Kidney glomerular epithelial cell (primary cell): Measurements from ENCODE around the gene KRTAP10-2.
"Not testable (repeated sequence)": the region's sequence is repeated elsewhere in the genome, so short reads cannot be mapped to it uniquely, and the experiment has no call there.

ENCODE experiments used
- DNase-seq: peaks from one replicate; lab custom pipeline; 2025; lab: John Stamatoyannopoulos, UW

Gene KRTAP10-2, protein sequence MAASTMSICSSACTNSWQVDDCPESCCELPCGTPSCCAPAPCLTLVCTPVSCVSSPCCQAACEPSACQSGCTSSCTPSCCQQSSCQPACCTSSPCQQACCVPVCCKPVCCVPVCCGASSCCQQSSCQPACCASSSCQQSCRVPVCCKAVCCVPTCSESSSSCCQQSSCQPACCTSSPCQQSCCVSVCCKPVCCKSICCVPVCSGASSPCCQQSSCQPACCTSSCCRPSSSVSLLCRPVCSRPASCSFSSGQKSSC

DNA sequence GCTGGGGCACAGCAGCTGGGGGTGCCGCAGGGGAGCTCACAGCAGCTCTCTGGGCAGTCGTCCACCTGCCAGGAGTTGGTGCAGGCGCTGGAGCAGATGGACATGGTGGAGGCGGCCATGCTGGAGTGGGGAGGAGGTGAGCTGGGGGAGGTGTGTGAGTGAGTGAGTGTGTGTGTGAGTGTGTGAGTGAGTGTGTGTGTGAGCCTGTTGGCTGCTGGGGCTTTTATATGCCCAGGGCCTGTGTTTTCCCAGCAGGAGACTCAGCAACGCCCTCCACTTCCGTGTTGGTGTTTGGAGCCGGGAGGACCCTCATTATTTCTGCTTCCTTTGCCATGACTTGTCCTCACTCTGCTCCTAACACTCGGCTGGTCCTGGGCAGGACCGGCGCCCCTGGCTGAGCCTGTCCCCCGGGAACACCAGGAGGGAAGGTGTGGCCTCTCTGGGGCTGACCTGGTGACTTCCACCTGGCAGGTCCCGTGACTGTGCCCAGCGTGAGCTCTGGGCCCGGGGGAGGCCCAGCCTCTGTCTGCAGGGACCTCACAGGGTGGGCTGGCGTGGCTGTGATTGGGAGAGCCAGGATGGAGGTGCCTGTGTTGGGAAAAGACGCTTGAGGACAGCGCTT, at the start of gene KRTAP10-2:
Gene KRTAP10-2 (minus strand): TSS at position 166 of the 622 bp plus-strand sequence. CDS start 47 bp downstream, at position 119.
- DNase-seq, result no peak

GRCh38 chr21:44601091-44601490, 49.8 kb upstream of the KRTAP10-2 start:
- DNase-seq, result not testable (repeated sequence)

DNA sequence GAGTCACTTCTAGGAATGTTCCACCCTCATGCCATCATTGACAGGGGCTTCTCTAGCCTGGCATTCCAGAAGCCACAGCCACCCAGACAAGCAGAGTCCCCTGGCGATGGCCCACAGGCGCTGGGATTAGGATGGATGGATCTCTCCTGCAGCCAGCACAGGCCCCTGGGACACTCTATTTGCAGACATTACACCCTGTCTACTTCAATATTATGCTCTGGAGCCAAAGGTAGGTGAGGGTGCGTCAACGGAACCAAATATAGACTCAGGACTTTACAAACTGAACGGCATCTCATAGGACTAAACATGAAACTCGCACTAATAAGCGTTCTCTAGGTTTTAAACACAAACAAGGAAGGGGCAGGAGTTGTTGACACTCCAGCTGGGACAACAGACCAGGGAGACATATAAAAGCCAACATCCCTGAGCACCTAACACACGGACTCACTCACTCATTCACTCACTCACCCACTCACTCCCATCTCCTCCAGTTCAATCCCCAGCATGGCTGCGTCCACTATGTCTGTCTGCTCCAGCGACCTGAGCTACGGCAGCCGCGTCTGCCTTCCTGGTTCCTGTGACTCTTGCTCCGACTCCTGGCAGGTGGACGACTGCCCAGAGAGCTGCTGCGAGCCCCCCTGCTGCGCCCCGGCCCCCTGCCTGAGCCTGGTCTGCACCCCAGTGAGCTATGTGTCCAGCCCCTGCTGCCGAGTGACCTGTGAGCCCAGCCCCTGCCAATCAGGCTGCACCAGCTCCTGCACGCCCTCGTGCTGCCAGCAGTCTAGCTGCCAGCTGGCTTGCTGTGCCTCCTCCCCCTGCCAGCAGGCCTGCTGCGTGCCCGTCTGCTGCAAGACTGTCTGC, 49.0 kb upstream of the KRTAP10-2 start, which contains the start of gene KRTAP10-7:
Gene KRTAP10-7 (plus strand): TSS at position 480 of the 861 bp plus-strand sequence. CDS start 25 bp downstream, at position 505.
- not testable (repeated sequence) for DNase-seq

- no peak for DNase-seq
Observed at GRCh38 chr21:44599264-44600029, 48.1 kb upstream of the KRTAP10-2 start.

GRCh38 chr21:44598061-44598460, 46.8 kb upstream of the KRTAP10-2 start:
- no peak for DNase-seq

DNA sequence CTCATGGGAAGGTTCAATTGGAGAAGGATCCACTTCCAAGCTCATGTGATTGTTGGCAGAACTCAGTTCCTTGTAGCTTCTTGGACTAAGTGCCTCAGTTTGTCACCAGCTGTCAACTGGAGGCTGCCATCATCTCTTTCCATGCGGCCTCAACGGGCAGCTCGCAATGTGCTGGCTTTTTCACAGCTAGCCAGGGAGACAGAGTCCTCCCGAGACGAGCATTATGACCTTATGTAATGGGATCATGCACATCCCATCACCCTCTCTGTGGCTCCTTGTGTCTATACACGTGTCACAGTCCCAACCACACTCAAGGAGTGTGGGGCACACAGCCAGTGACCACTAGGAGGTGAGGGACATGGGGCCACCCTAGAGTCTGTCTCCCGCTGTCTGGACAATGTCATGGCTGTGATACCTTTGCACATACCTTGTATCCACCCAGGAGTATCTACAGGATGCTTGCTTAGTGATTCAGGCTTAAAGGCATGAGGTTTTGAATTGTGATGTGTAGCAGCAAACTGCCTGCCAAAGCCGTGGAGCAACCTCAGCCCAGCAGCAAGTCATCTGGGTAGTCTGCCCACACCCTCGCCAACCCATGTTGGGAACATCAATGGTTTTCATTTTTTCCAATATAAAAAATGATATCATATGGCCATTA, 44.9 kb upstream of the KRTAP10-2 start:
- DNase-seq, result peak; percentile 59

DNA sequence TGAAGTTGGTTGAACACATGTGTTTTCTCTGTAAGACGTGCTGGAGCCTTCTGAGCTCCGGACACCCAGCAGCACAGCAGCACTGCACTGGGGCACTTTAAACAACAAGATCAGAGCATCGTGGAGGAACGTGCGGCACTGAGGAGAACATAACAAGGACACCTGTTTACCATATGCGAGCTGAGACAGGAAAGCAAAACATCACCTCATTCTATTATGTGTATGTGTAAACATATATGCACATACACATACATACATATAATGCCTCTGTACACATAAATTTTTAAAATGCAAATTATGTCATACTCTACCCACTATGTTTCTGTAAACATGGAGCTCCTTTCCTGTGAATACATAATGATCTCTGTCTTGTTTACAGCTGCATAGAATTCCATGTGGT, 44.2 kb upstream of the KRTAP10-2 start:
- no peak for DNase-seq

DNA sequence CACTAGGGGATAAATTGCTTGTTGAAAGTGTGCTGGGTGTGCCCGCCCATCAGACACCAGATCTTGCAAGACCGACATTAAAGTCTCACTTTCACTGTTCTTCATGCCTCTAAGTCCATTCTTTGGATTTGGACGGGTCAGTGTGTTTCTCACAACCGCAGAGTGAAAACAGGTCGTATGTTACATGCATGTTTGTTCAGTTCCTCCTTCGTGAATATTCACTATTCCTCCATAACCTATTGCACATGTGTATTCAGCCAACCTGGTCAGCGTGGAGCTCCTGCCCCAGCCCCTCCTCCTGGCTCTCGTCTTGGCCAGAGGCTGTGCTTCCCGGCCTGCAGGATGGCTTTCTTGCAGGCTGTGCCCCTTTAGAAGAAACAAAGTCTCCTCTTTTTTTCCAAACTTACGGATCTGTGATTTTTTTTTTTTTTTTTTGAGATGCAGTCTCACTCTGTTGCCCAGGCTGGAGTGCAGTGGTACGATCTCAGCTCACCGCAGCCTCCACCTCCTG, 43.2 kb upstream of the KRTAP10-2 start:
- DNase-seq, result no peak

- no peak for DNase-seq
Observed at GRCh38 chr21:44593598-44594405, 42.5 kb upstream of the KRTAP10-2 start.

GRCh38 chr21:44592446-44593311, 41.4 kb upstream of the KRTAP10-2 start, which contains the start of gene KRTAP10-6:
Gene KRTAP10-6 (minus strand): TSS chr21:44592505. CDS start chr21:44592484, 21 bp downstream.
- no peak for DNase-seq

- DNase-seq, result not testable (repeated sequence)
Observed at GRCh38 chr21:44591801-44592130, 40.5 kb upstream of the KRTAP10-2 start.

DNA sequence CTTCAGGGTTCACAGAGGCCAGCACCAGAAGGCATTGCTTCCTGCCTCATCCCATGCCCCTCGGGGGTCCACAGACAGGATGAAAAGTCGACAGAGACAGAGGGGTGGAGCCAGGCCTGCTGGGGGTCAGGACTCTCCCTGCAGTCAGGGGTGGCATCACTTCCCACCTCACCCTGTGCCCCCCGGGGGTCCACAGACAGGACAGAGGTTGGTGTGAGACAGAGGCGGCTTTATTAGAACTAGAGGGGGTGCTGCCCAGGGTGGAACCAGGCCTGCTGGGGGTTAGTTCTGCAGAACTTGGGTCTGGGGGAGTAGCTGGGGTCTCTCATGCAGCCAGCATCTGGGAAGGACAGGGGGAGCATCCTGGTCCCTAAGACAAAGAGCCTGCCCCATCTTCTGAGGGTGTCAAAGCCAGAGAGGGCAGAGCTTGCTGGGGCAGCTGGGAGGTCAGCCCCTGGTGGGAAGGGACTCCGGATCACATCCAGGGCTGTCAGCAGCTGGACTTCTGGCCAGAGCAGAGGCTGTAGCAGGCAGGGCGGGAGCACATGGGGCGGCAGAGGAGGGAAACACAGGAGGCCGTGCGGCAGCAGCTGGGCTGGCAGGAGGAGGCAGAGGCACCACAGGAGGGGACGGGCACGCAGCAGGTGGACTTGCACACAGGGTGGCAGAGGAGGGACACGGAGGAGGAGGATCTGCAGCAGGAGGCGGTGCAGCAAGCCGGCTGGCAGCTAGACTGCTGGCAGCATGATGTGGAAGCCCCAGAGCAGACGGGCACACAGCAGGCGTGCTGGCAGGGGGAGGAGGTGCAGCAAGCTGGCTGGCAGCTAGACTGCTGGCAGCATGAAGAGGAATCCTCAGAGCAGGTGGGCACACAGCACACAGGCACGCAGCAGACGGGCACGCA, 39.8 kb upstream of the KRTAP10-2 start:
- not testable (repeated sequence) for DNase-seq

DNA sequence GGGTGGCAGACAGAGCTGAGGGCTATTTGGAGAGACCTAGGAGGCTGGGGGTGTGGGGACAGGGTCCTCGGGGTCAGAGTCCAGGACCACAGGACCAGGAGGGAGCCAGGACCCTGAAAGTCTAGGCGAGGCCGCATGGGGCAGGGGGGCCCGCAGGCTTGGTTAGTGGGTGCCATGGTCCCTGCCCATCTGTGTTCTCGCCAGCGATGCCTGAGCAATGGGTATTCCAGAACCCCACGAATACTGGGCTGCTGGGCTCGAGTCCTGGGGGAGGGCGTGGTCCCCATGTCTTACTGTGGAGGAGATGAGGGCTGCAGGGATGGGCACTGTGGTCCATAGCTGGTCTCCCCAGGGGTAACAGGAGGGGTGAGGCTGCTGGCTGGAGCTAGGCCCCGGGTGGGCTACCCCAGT, 39.0 kb upstream of the KRTAP10-2 start:
- DNase-seq, result no peak

DNA sequence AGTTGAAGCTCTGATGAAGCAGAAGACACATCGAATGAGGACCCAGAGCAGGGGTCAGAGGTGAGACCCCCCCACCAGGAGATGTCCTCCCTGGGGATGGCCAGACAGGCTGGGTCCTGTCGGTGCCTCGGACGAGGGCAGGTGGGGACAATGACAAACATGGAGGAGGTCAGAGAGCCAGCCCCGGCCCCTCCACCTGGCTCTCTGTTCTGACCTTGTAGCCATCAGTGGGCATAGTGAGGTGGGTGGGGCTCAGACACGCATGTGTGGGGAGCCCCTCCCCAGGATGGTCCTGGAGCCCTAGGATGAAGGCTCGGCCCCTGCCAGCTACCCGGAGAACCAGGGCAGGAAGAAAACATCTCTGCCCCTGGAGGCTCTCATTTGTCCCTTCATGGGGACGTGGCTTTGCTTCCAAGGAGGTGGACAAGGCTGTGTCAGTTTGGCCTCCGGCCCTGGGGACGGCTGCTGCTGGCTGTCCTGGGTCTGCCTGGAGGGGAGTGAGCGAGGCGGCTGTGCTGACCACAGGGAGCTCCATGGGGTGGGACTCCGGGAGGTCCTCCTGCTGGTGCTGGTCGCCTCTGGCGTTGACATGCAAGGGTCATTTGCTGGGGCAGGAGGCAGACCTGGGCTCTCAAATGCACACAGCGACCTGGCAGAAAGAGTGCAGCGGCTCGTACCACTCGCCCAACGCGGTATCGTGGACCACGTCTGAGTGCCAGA, 38.4 kb upstream of the KRTAP10-2 start:
- DNase-seq, result no peak

GRCh38 chr21:44589094-44589493, 37.8 kb upstream of the KRTAP10-2 start:
- no peak for DNase-seq

DNA sequence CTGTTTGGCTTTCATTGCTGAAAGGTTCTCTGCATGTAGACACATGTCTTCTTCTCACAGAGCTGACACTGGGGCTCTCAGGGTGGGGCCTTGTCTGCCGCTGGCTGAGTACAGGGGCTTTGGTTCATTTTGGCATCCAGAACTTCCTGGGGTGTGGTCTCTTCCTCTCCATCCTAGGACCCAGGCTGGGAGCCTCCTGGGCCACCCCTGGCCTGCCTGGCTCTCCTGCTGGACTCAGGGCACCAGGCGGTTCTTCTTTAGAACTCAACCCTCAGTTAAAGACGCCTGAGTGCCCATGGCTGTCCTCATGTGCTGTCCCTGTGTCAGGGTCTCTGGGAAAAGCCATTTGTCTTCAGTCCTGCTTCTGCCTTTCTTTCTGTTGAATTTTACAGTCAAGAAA, 34.6 kb upstream of the KRTAP10-2 start:
- no peak for DNase-seq

- no peak for DNase-seq
Observed at GRCh38 chr21:44583800-44584147, 32.5 kb upstream of the KRTAP10-2 start.
